Keratinocyte (primary cell): ENCODE data around the gene SNN. TPM values are rescaled to one million over a fixed set of nuclear protein-coding genes. Genes with fewer than 3 reads are reported as not detected.

ENCODE experiments used
- DNase-seq: peaks from one replicate; pipeline ENCODE4 v3.0.0-alpha.2; 2011; ENCODE audit warnings: low read depth, missing footprints, low spot score
- FAIRE-seq: peaks from 2 replicates; lab custom pipeline; 2011; peaks lifted over from hg19 to GRCh38; lab: Jason Lieb, UNC
- H2AFZ ChIP-seq: 2 replicates; pipeline ENCODE4 v1.6.0; 2012; ENCODE audit warnings: low read length, control low read depth, inconsistent platforms; ENCODE audit not compliant: control insufficient read depth
- H3K27ac ChIP-seq: 2 replicates; pipeline ENCODE4 v1.5.1; 2011; ENCODE audit warnings: low read length; ENCODE audit not compliant: control insufficient read depth, insufficient read depth
- H3K27me3 ChIP-seq: 3 replicates; pipeline ENCODE4 v1.6.0; 2011; ENCODE audit warnings: low read length; ENCODE audit not compliant: control insufficient read depth, insufficient read depth; ENCODE audit errors: extremely low read depth
- H3K36me3 ChIP-seq, 2 experiments: 2 replicates in 1 of 2; 3 replicates in 1 of 2; pipeline ENCODE4 v1.5.1; 2011; ENCODE audit warnings: low read length in 2 of 2, mild to moderate bottlenecking in 1 of 2; ENCODE audit not compliant: control insufficient read depth in 2 of 2, insufficient read depth in 2 of 2; ENCODE audit errors: extremely low read depth in 1 of 2
- H3K4me1 ChIP-seq: 3 replicates; pipeline ENCODE4 v1.5.1; 2011; ENCODE audit warnings: low read length; ENCODE audit not compliant: control insufficient read depth, insufficient read depth; ENCODE audit errors: extremely low read depth
- H3K4me2 ChIP-seq: 3 replicates; pipeline ENCODE4 v1.6.0; 2011; ENCODE audit warnings: low read depth, low read length; ENCODE audit not compliant: control insufficient read depth, insufficient read depth; ENCODE audit errors: extremely low read depth
- H3K4me3 ChIP-seq, 3 experiments: fragments of 200-600 bp in 1 of 3; sonication (generic) in 1 of 3; 2 replicates in 2 of 3; 3 replicates in 1 of 3; pipeline ENCODE4 v1.5.1; 2011 to 2016; ENCODE audit warnings: low read length in 3 of 3, mild to moderate bottlenecking in 3 of 3, control low read depth in 2 of 3, inconsistent platforms in 1 of 3, low read depth in 1 of 3, mixed read lengths in 1 of 3, mixed run types in 1 of 3, moderate library complexity in 1 of 3; ENCODE audit not compliant: control insufficient read depth in 2 of 3, insufficient read depth in 2 of 3; ENCODE audit errors: extremely low read depth in 1 of 3
- H3K79me2 ChIP-seq: 2 replicates; pipeline ENCODE4 v1.6.0; 2012; ENCODE audit warnings: low read length; ENCODE audit not compliant: control insufficient read depth, insufficient read depth
- H3K9ac ChIP-seq: 3 replicates; pipeline ENCODE4 v1.6.0; 2011; ENCODE audit warnings: low read length; ENCODE audit not compliant: control insufficient read depth, insufficient read depth; ENCODE audit errors: extremely low read depth
- H3K9me1 ChIP-seq: 3 replicates; pipeline ENCODE4 v1.6.0; 2011; ENCODE audit warnings: low read length; ENCODE audit not compliant: control insufficient read depth, insufficient read depth; ENCODE audit errors: extremely low read depth
- H3K9me3 ChIP-seq: 2 replicates; pipeline ENCODE4 v1.5.1; 2012; ENCODE audit warnings: low read depth, low read length; ENCODE audit not compliant: control insufficient read depth
- H4K20me1 ChIP-seq: 3 replicates; pipeline ENCODE4 v1.6.0; 2011; ENCODE audit warnings: low read length; ENCODE audit not compliant: control insufficient read depth, insufficient read depth; ENCODE audit errors: extremely low read depth
- EZH2 ChIP-seq: IDR thresholded peaks from one replicate; pipeline ENCODE4 v1.6.1; 2012; ENCODE audit warnings: inconsistent platforms, mild to moderate bottlenecking, low read length, moderate library complexity
- dilution Hi-C: fragments of 300-500 bp; cut with MboI; formaldehyde crosslinking; loops from one replicate; pipeline ENCODE4 v1.7.0; 2020; ENCODE audit warnings: low sequenced_read_pairs; ENCODE audit not compliant: extremely low pct_ligation_motif_present
- polyA plus RNA-seq, 5 experiments: library from polyadenylated mRNA; depleted of rRNA in 3 of 5; stranded (reverse) in 3 of 5; stranded (forward) in 1 of 5; unstranded in 1 of 5; fragments of >200 nt; gene quantifications; 1 replicate in 1 of 5; 2 replicates in 3 of 5; 3 replicates in 1 of 5; pipeline versions ENCODE4 v1.2.1 to v1.2.3, GENCODE V29; 2011 to 2012; ENCODE audit warnings: missing spikeins in 2 of 5, low read depth in 1 of 5, low replicate concordance in 1 of 5
- TF ChIP-seq, protein P1 (sequence below), 3 experiments: IDR thresholded peaks in 1 of 3; conservative IDR thresholded peaks in 1 of 3; optimal IDR thresholded peaks in 1 of 3; 2 replicates in 2 of 3; 3 replicates in 1 of 3; pipeline versions ENCODE3 to v1.5.1; 2011; ENCODE audit warnings: low read length in 3 of 3, mild to moderate bottlenecking in 3 of 3, moderate library complexity in 2 of 3, control low read depth in 1 of 3, inconsistent platforms in 1 of 3; ENCODE audit not compliant: insufficient read depth in 2 of 3; ENCODE audit errors: extremely low read depth in 1 of 3

Gene SNN
- polyA plus RNA-seq, 1 donor (not counting 4 experiments of a cell fraction or from before 2014, with no cell fraction given) = 15.9 TPM

DNA sequence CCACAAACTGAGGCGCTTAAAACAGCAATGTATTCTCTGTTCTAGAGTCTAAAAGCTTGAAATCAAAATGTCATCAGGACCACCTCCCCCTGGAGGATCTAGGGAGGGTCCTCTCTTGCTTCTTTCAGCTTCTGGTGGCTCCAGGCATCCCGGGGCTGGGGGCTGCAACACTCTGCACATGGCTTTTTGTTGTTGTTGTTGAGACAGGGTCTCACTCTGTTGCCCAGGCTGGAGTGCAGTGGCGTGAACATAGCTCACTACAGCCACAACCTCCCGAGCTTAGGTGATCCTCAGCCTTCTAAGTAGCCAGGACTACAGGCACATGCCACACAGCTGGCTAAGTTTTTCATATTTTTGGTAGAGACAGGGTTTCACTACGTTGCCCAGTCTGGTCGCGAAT lies 37.0 kb upstream of the SNN start:
- TF ChIP-seq EZH2 = no peak
- TF ChIP-seq, protein P1, sequence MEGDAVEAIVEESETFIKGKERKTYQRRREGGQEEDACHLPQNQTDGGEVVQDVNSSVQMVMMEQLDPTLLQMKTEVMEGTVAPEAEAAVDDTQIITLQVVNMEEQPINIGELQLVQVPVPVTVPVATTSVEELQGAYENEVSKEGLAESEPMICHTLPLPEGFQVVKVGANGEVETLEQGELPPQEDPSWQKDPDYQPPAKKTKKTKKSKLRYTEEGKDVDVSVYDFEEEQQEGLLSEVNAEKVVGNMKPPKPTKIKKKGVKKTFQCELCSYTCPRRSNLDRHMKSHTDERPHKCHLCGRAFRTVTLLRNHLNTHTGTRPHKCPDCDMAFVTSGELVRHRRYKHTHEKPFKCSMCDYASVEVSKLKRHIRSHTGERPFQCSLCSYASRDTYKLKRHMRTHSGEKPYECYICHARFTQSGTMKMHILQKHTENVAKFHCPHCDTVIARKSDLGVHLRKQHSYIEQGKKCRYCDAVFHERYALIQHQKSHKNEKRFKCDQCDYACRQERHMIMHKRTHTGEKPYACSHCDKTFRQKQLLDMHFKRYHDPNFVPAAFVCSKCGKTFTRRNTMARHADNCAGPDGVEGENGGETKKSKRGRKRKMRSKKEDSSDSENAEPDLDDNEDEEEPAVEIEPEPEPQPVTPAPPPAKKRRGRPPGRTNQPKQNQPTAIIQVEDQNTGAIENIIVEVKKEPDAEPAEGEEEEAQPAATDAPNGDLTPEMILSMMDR (optimal IDR thresholded peaks at IDR 0.05 in 1 of 3, IDR thresholded peaks at IDR 0.05 in 1 of 3, conservative IDR thresholded peaks at IDR 0.05 in 1 of 3; ENCODE audit: extremely low read depth in 1 of 3, insufficient read depth in 2 of 3, low read length in 3 of 3) = no peak
- dilution Hi-C loops = no loop called here
- no peak for FAIRE-seq

DNA sequence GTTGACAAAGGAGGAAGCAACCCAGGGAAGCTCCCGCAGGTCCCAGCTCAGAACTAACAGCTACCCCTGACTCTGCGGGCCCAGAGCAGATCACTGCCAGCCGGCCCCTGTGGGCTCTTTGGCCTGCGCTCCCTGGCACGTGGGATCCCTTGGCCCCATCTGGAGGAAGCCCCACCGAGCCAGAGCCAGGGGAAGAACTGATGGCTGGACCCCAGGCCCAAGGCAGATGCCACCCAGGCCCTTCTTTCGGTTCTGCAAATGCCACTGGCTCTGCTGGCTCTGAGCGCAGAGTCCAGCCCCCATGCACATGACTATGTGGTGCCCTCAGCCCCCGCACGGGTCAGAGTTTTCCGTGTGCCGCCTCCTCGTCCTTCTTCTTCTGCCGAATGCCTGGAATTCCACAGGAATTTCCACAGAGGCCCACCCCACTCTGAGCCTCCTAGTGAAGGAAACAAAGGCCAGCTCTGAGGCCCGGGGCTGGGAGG lies 35.8 kb upstream of the SNN start:
- Histone ChIP-seq H3K36me3 (no peaks in the 10 kb centered on the region), H3K4me3 (no peak overlapping the region), H2AFZ (no peak overlapping the region), H3K79me2 (no peaks in the 10 kb centered on the region), H3K4me2 (no peak overlapping the region), H3K9me1 (no peaks in the 10 kb centered on the region), H3K9ac (no peak overlapping the region), H3K9me3 (no peaks in the 10 kb centered on the region), H3K27me3 (no peaks in the 10 kb centered on the region), H3K27ac (no peak overlapping the region), H3K4me1 (peaks cover 25% of the 10 kb centered on the region), H4K20me1 (no peaks in the 10 kb centered on the region)
- FAIRE-seq (no peak), DNase-seq (no peak)
- dilution Hi-C loops = no loop called here
- TF ChIP-seq, protein P1 (optimal IDR thresholded peaks at IDR 0.05 in 1 of 3, IDR thresholded peaks at IDR 0.05 in 1 of 3, conservative IDR thresholded peaks at IDR 0.05 in 1 of 3; ENCODE audit: extremely low read depth in 1 of 3, insufficient read depth in 2 of 3, low read length in 3 of 3) = no peak
- TF ChIP-seq EZH2 = no peak

More for the DNA sequence above, 37.0 kb upstream of the SNN start:
- Histone ChIP-seq H3K36me3 (no peaks in the 10 kb centered on the region), H3K4me1 (peaks cover 33% of the 10 kb centered on the region), H3K4me2 (no peak overlapping the region), H4K20me1 (no peaks in the 10 kb centered on the region), H3K79me2 (no peaks in the 10 kb centered on the region), H3K4me3 (no peak overlapping the region), H2AFZ (no peak overlapping the region), H3K27me3 (no peaks in the 10 kb centered on the region), H3K9ac (no peak overlapping the region), H3K27ac (no peak overlapping the region), H3K9me3 (no peaks in the 10 kb centered on the region), H3K9me1 (no peaks in the 10 kb centered on the region)
- DNase-seq = no peak
